ENCODE measurements around the gene ZNF407.

ZNF407 gene

DNA sequence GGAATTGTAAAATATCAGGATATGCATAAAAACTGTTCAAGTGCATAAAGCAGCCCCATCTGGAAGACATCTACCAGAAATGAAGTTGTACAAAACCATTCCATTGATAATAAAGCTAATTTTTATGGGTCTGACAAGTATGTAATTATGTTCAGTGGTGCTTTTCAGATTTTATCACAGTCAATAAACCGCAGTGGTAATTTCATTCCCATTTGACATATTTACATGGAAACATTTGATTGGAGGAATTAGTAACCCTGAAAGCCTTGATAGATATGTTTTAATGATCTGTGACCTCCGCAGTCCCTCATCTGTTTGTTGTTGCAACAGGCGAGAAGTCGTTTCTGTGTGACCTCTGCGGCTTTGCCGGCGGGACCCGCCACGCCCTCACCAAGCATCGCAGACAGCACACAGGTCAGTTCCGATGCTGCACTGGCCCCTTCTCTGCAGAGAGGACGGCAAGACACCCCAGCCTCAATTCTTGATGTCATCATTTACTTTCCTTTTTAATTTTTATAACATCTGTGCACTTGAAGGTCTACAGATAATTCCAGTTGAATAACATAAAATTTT is 283.1 kb downstream of the ZNF407 start:
- TF ChIP-seq, protein P1, sequence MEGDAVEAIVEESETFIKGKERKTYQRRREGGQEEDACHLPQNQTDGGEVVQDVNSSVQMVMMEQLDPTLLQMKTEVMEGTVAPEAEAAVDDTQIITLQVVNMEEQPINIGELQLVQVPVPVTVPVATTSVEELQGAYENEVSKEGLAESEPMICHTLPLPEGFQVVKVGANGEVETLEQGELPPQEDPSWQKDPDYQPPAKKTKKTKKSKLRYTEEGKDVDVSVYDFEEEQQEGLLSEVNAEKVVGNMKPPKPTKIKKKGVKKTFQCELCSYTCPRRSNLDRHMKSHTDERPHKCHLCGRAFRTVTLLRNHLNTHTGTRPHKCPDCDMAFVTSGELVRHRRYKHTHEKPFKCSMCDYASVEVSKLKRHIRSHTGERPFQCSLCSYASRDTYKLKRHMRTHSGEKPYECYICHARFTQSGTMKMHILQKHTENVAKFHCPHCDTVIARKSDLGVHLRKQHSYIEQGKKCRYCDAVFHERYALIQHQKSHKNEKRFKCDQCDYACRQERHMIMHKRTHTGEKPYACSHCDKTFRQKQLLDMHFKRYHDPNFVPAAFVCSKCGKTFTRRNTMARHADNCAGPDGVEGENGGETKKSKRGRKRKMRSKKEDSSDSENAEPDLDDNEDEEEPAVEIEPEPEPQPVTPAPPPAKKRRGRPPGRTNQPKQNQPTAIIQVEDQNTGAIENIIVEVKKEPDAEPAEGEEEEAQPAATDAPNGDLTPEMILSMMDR (IDR thresholded peaks at IDR 0.05; ENCODE audit: insufficient read depth, low read length, poor library complexity, severe bottlenecking) = no peak
- no peak for TF ChIP-seq EZH2phosphoT487 (conservative IDR thresholded peaks at IDR 0.05; ENCODE audit: low read length)

DNA sequence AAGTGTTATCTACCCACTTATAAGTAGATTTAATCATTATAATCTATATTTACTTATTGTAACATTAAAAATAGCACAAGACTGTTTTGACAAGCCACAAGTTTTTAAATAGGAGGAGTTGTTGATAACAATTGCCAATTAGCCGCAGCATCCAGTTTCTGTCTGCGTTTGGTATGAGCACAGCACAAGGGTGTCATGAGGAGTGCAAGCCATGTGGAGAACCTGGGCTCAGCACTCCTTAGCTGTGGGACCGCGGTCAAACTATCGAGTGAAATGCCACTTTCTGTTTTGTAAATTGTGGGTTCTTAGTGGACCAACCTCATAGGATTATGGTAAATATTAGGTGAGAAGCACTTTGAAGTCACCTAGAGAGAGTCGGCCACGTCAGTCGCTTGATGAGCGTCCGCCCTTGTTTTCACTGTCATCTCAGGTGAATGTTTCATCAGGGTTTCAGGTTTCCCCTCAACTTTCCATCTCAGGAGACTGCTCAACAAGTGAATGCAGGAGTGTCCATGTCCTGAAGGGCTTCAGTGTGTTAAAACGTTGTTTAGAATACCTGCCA is 294.5 kb downstream of the ZNF407 start:
- no peak for TF ChIP-seq EZH2phosphoT487 (conservative IDR thresholded peaks at IDR 0.05; ENCODE audit: low read length)
- TF ChIP-seq, protein P1 (IDR thresholded peaks at IDR 0.05; ENCODE audit: insufficient read depth, low read length, poor library complexity, severe bottlenecking) = no peak
- no peak overlapping the region for H3K9ac ChIP-seq (ENCODE audit: low read length)
- no peaks in the 10 kb centered on the region for H3K9me2 ChIP-seq (replicated peaks; ENCODE audit: insufficient read depth, low read length)
- no peak overlapping the region for H2AFZ ChIP-seq (ENCODE audit: low read depth, low read length, severe bottlenecking)
- no peaks in the 10 kb centered on the region for H3K27me3 ChIP-seq (ENCODE audit: low read length)
- no peak overlapping the region for H3K4me2 ChIP-seq (ENCODE audit: low read depth, low read length, poor library complexity, severe bottlenecking)
- H4K20me1 ChIP-seq (ENCODE audit: low read depth, low read length) = no peaks in the 10 kb centered on the region
- no peaks in the 10 kb centered on the region for H3K9me3 ChIP-seq (ENCODE audit: insufficient read depth, low read length)
- no peaks in the 10 kb centered on the region for H3K79me2 ChIP-seq (ENCODE audit: insufficient read depth, low read length)
- no peak overlapping the region for H3K27ac ChIP-seq (ENCODE audit: low read depth, low read length)
- H3K36me3 ChIP-seq (ENCODE audit: low read length) = no peaks in the 10 kb centered on the region
- H3F3A ChIP-seq (ENCODE audit: insufficient read depth) = no peaks in the 10 kb centered on the region
- H3K4me3 ChIP-seq (ENCODE audit: insufficient read depth, low read length, poor library complexity, severe bottlenecking) = no peak overlapping the region

More for the DNA sequence above, 283.1 kb downstream of the ZNF407 start:
- Histone ChIP-seq H3K36me3 (ENCODE audit: low read length) (no peaks in the 10 kb centered on the region), H3K27ac (ENCODE audit: low read depth, low read length) (no peak overlapping the region), H2AFZ (ENCODE audit: low read depth, low read length, severe bottlenecking) (no peak overlapping the region), H3K79me2 (ENCODE audit: insufficient read depth, low read length) (no peaks in the 10 kb centered on the region), H3K27me3 (ENCODE audit: low read length) (no peaks in the 10 kb centered on the region), H3K4me2 (ENCODE audit: low read depth, low read length, poor library complexity, severe bottlenecking) (no peak overlapping the region), H3K9me3 (ENCODE audit: insufficient read depth, low read length) (no peaks in the 10 kb centered on the region), H3K9ac (ENCODE audit: low read length) (no peak overlapping the region), H3K9me2 (replicated peaks; ENCODE audit: insufficient read depth, low read length) (no peaks in the 10 kb centered on the region), H3F3A (ENCODE audit: insufficient read depth) (no peaks in the 10 kb centered on the region), H3K4me3 (ENCODE audit: insufficient read depth, low read length, poor library complexity, severe bottlenecking) (no peak overlapping the region), H4K20me1 (ENCODE audit: low read depth, low read length) (no peaks in the 10 kb centered on the region)

DNA sequence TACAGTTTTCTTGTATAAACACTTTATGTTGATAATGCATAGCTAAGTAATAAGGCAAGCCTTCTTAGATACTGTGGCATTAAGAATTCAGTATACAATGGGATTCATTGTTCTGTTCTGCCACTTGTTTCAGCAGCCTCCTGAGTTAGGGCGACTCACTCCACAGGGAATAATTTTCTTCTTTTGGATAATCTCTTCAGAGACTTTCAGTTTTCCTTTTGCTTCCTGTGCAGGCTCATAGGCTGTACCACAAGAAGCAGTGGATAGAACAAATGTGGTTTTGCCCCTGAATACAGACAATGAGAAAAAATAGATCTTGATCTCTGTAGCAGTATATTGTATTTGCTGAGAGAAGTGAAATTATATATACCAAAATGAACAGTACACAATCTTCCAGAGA is 298.0 kb downstream of the ZNF407 start:
- Histone ChIP-seq H3K36me3 (ENCODE audit: low read length) (no peaks in the 10 kb centered on the region), H3K9ac (ENCODE audit: low read length) (no peak overlapping the region), H3K27ac (ENCODE audit: low read depth, low read length) (no peak overlapping the region), H3F3A (ENCODE audit: insufficient read depth) (no peaks in the 10 kb centered on the region), H3K4me2 (ENCODE audit: low read depth, low read length, poor library complexity, severe bottlenecking) (no peak overlapping the region), H2AFZ (ENCODE audit: low read depth, low read length, severe bottlenecking) (no peak overlapping the region), H3K27me3 (ENCODE audit: low read length) (no peaks in the 10 kb centered on the region), H3K9me2 (replicated peaks; ENCODE audit: insufficient read depth, low read length) (no peaks in the 10 kb centered on the region), H3K79me2 (ENCODE audit: insufficient read depth, low read length) (no peaks in the 10 kb centered on the region), H4K20me1 (ENCODE audit: low read depth, low read length) (no peaks in the 10 kb centered on the region), H3K4me3 (ENCODE audit: insufficient read depth, low read length, poor library complexity, severe bottlenecking) (no peak overlapping the region), H3K9me3 (ENCODE audit: insufficient read depth, low read length) (no peaks in the 10 kb centered on the region)
- TF ChIP-seq EZH2phosphoT487 (conservative IDR thresholded peaks at IDR 0.05; ENCODE audit: low read length) = no peak
- TF ChIP-seq, protein P1 (IDR thresholded peaks at IDR 0.05; ENCODE audit: insufficient read depth, low read length, poor library complexity, severe bottlenecking) = no peak
